Prostate gland (tissue), 2 donors: Measurements from ENCODE around the gene CDK11B. TPM values are rescaled to one million over a fixed set of nuclear protein-coding genes. Genes with fewer than 3 reads are reported as not detected.

Experiments
- DNase-seq: peaks from one replicate; pipeline ENCODE4 v3.0.0-alpha.2; 2019; ENCODE audit warnings: low spot score
- H3K27ac ChIP-seq, 2 donors: fragments of 200-600 bp; sonication (generic); 2 replicates each; pipeline ENCODE4 v1.5.1; 2017 to 2019
- H3K27me3 ChIP-seq: fragments of 200-600 bp; sonication (generic); replicated peaks from 2 replicates; pipeline ENCODE4 v1.5.1; 2019; ENCODE audit not compliant: insufficient read depth
- H3K36me3 ChIP-seq, 2 donors: fragments of 200-600 bp; sonication (generic); 1 replicate in 1 of 2; 2 replicates in 1 of 2; pipeline versions ENCODE4 v1.5.1 to v1.8.1; 2017 to 2019
- H3K4me1 ChIP-seq: fragments of 200-600 bp; sonication (generic); replicated peaks from 2 replicates; pipeline ENCODE4 v1.5.1; 2019
- H3K4me3 ChIP-seq, 2 donors: fragments of 200-600 bp; sonication (generic); 2 replicates each; pipeline ENCODE4 v1.5.1; 2017 to 2019
- H3K9me3 ChIP-seq: fragments of 200-600 bp; sonication (generic); 2 replicates; pipeline ENCODE4 v1.5.1; 2017
- CTCF ChIP-seq, 4 experiments: fragments of 200-600 bp in 2 of 4; fragments of 450-650 bp in 2 of 4; sonication (generic) in 2 of 4; IDR thresholded peaks; 1 replicate in 3 of 4; 2 replicates in 1 of 4; pipeline ENCODE4 v1.5.1; 2016 to 2019; ENCODE audit warnings: antibody characterized with exemption in 4 of 4, mild to moderate bottlenecking in 2 of 4, moderate library complexity in 2 of 4
- POLR2A ChIP-seq: fragments of 450-650 bp; IDR thresholded peaks from one replicate; pipeline ENCODE4 v1.6.1; 2016; ENCODE audit warnings: antibody characterized with exemption, mild to moderate bottlenecking
- POLR2AphosphoS5 ChIP-seq: sonication (generic); formaldehyde crosslinking; IDR thresholded peaks from one replicate; pipeline ENCODE4 v1.6.1; 2017; ENCODE audit warnings: antibody characterized with exemption
- WGBS: methylation state at CpG from one replicate; pipeline ENCODE4 v1.1.5; 2018; 5-methylcytosine and 5-hydroxymethylcytosine counted together
- intact Hi-C: fragments of 100-400 bp; cut with DNase I; formaldehyde crosslinking; loops from one replicate; pipeline ENCODE4 v1.14.2; 2022
- total RNA-seq, 2 donors: library from RNA; depleted of rRNA; stranded (reverse); fragments of >200 nt; gene quantifications; one replicate each; pipeline ENCODE4 v1.1.0, GENCODE V29; 2016

Gene CDK11B
- total RNA-seq, 2 donors from 2014 or later: 15.0 to 31.2 TPM

- no peak for DNase-seq
- Histone ChIP-seq H3K27ac (no peak overlapping the region), H3K27me3 (no peaks in the 10 kb centered on the region), H3K4me3 (no peak overlapping the region), H3K4me1 (peaks cover 4% of the 10 kb centered on the region), H3K36me3 (no peaks in the 10 kb centered on the region), H3K9me3 (no peaks in the 10 kb centered on the region)
- WGBS: 87% methylated on average over 17 of the region's 17 CpGs
- intact Hi-C loops: no loop called here
- no peak for TF ChIP-seq POLR2A
- no peak for TF ChIP-seq CTCF (IDR thresholded peaks at IDR 0.05)
- TF ChIP-seq POLR2AphosphoS5: no peak
Observed at GRCh38 chr1:1605724-1606123, 53.1 kb downstream of the CDK11B start.

- H3K4me1 ChIP-seq: no peaks in the 10 kb centered on the region
- no peaks in the 10 kb centered on the region for H3K9me3 ChIP-seq
- H3K4me3 ChIP-seq: no peak overlapping the region
- peaks cover 5% of the 10 kb centered on the region for H3K27me3 ChIP-seq
- TF ChIP-seq POLR2A: no peak
- TF ChIP-seq POLR2AphosphoS5: no peak
- no peak for TF ChIP-seq CTCF (IDR thresholded peaks at IDR 0.05)
- WGBS: 71% methylated on average over 14 of the region's 14 CpGs
- no peak for DNase-seq
- intact Hi-C loops: no loop called here
- H3K27ac ChIP-seq: no peak overlapping the region
- H3K36me3 ChIP-seq: no peaks in the 10 kb centered on the region
Observed at GRCh38 chr1:1605034-1605591, 53.7 kb downstream of the CDK11B start.

GRCh38 chr1:1604374-1605033 lies 54.3 kb downstream of the CDK11B start:
- Histone ChIP-seq H3K9me3 (no peaks in the 10 kb centered on the region), H3K36me3 (no peaks in the 10 kb centered on the region), H3K4me3 (no peak overlapping the region), H3K27me3 (peaks cover 5% of the 10 kb centered on the region), H3K27ac (no peak overlapping the region), H3K4me1 (no peaks in the 10 kb centered on the region)
- WGBS: 79% methylated on average over 15 of the region's 15 CpGs
- no peak for TF ChIP-seq POLR2AphosphoS5
- TF ChIP-seq CTCF (IDR thresholded peaks at IDR 0.05): no peak
- no peak for TF ChIP-seq POLR2A
- DNase-seq: no peak
- intact Hi-C loops: no loop called here

GRCh38 chr1:1603671-1604373 lies 55.0 kb downstream of the CDK11B start:
- intact Hi-C loops: no loop called here
- WGBS: 71% methylated on average over 13 of the region's 13 CpGs
- DNase-seq: no peak
- TF ChIP-seq POLR2A (no peak), POLR2AphosphoS5 (no peak), CTCF (IDR thresholded peaks at IDR 0.05) (no peak)
- Histone ChIP-seq H3K27ac (no peak overlapping the region), H3K4me3 (no peak overlapping the region), H3K36me3 (no peaks in the 10 kb centered on the region), H3K4me1 (no peaks in the 10 kb centered on the region), H3K9me3 (no peaks in the 10 kb centered on the region), H3K27me3 (peaks cover 6% of the 10 kb centered on the region)
